Mucosa of gallbladder (tissue), 1 donor: Measurements from ENCODE around the gene HOXD13. TPM values are rescaled to one million over a fixed set of nuclear protein-coding genes. Genes with fewer than 3 reads are reported as not detected.

ENCODE experiments used
- DNase-seq: peaks from one replicate; pipeline ENCODE4 v3.0.0-alpha.2; 2020; ENCODE audit warnings: low spot score
- total RNA-seq: library from RNA; stranded (reverse); gene quantifications from one replicate; pipeline ENCODE4 v1.2.1, GENCODE V29; 2021
- donor health status: DM: no; HTN: no; CAD: no.

HOXD13 gene
- total RNA-seq, 1 donor from 2014 or later, result not detected

GRCh38 chr2:176093145-176093897 lies 800 bp downstream of the HOXD13 start:
- DNase-seq, result no peak

GRCh38 chr2:176093898-176094249 lies 1.4 kb downstream of the HOXD13 start:
- DNase-seq, result no peak

- no peak for DNase-seq
These were observed 1.8 kb downstream of the HOXD13 start for GRCh38 chr2:176094349-176094748.

GRCh38 chr2:176095421-176095820 lies 2.9 kb downstream of the HOXD13 start:
- no peak for DNase-seq

GRCh38 chr2:176096243-176096985 lies 3.9 kb downstream of the HOXD13 start:
- DNase-seq, result no peak

GRCh38 chr2:176096986-176097819 lies 4.7 kb downstream of the HOXD13 start:
- DNase-seq, result peak; percentile 56

GRCh38 chr2:176097820-176098365 lies 5.4 kb downstream of the HOXD13 start:
- DNase-seq, result no peak

- DNase-seq, result no peak
These were observed 6.0 kb downstream of the HOXD13 start for GRCh38 chr2:176098366-176099158.

GRCh38 chr2:176099159-176099727 lies 6.7 kb downstream of the HOXD13 start:
- DNase-seq, result no peak

- DNase-seq, result no peak
These were observed 7.4 kb downstream of the HOXD13 start, which contains the start of gene HOXD12 for GRCh38 chr2:176099728-176100546. Gene HOXD12 (plus strand): TSS chr2:176099795. CDS start chr2:176099802, 7 bp downstream.

- DNase-seq, result no peak
These were observed 8.1 kb downstream of the HOXD13 start for GRCh38 chr2:176100547-176101140.

GRCh38 chr2:176101216-176101830 lies 8.8 kb downstream of the HOXD13 start:
- DNase-seq, result no peak

- no peak for DNase-seq
These were observed 9.3 kb downstream of the HOXD13 start for GRCh38 chr2:176101842-176102241.

GRCh38 chr2:176102309-176102866 lies 9.9 kb downstream of the HOXD13 start:
- DNase-seq, result no peak

GRCh38 chr2:176103194-176103593 lies 10.7 kb downstream of the HOXD13 start:
- DNase-seq, result no peak

- DNase-seq, result no peak
These were observed 11.3 kb downstream of the HOXD13 start for GRCh38 chr2:176103742-176104315.

- DNase-seq, result no peak
These were observed 12.0 kb downstream of the HOXD13 start for GRCh38 chr2:176104316-176105077.
